GM21717 (cell line): ENCODE measurements around the gene OR4C5.
"Not testable (repeated sequence)": the region's sequence is repeated elsewhere in the genome, so short reads cannot be mapped to it uniquely, and the experiment has no call there.

Experiments
- ATAC-seq: cut with Tn5 transposase; IDR thresholded peaks from one replicate; pipeline ENCODE4 v1.9.1; 2021; ENCODE audit warnings: mild to moderate bottlenecking, moderate library complexity; ENCODE audit not compliant: unreplicated experiment

The OR4C5 gene

DNA sequence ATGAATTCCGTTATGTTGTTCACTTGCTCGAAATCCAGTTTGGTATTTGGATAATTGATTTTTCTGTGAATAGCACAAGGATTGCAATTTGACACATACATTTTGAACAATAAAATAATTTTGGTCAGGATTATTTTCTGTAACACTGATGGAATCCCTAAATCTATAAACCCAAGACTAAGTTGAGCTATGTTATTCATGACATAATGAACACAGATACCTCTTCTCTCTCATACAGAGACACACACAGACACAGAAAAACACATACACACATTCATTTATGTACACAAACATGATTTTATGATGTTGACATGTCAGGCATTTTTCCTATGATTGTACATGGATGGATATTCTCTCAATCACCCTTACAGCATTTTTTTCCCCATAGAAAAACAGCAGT lies at the start of gene OR4C5:
TSS of gene OR4C5 (minus strand) at position 101 of the 400 bp plus-strand sequence. CDS start at position 101, 0 bp downstream.
- ATAC-seq = no peak

- ATAC-seq = no peak
These were observed 18.4 kb upstream of the OR4C5 start for GRCh38 chr11:48384670-48385069.

DNA sequence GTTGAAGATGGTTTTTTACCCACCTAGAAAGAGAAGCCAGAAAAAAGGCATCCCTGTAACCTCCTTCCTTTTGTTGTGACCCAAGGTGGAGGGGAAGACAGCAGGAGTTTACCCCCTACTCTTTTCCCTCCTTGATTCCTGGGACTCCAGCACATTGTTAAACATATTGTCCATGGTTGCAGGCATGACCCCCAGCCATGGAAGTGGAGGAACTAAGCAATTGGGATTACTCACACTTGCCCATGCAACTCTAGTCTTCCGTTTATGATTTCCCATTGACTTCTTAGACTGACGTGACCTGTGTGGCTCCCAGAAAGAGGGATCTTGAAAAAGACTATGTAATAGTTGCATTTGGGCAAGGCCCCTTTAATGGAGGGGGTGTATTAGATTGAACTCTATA lies 17.9 kb upstream of the OR4C5 start:
- ATAC-seq = not testable (repeated sequence)

DNA sequence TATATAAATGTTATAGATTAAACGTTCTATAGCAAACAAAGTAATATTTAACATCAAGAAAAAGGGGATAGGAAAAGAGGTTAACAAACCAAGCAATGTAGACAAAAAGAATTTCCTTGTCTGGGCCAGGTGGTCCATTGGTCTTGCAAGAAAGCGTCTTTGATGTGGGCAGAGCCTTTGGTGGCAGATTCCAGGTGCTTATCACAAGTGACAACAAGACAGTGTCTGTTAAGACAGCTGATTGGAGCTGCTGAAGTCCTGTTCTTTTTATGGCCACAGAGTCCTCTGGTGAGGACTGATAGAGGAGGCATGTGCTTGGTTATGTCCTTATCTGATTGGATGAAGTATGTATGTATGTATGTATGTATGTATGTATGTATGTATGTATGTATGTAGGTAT lies 5.0 kb downstream of the OR4C5 start:
- not testable (repeated sequence) for ATAC-seq

- ATAC-seq = no peak
These were observed 11.6 kb downstream of the OR4C5 start for GRCh38 chr11:48354677-48355076.

DNA sequence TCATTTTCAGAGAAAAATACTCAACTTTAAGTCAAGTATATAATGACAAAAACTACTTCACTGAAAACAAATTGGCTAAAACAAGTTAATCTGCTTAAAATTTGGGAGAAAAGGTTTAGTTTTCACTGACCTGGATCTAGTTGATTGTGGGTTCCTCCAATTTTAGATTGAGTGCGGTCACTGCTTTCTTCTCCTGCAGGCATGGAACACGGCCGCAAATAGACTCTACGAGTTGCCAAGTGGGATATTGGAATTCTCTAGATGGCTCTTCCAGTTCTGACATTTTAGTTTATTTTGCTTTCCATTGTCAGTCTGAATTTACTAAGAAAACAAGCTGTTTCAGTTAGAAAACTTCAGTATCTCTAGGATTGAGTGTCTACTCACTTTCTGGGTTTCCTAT lies 12.3 kb downstream of the OR4C5 start:
- ATAC-seq = no peak

- not testable (repeated sequence) for ATAC-seq
These were observed 20.0 kb downstream of the OR4C5 start for GRCh38 chr11:48346286-48346685.

GRCh38 chr11:48342505-48342904 lies 23.8 kb downstream of the OR4C5 start:
- ATAC-seq = not testable (repeated sequence)

DNA sequence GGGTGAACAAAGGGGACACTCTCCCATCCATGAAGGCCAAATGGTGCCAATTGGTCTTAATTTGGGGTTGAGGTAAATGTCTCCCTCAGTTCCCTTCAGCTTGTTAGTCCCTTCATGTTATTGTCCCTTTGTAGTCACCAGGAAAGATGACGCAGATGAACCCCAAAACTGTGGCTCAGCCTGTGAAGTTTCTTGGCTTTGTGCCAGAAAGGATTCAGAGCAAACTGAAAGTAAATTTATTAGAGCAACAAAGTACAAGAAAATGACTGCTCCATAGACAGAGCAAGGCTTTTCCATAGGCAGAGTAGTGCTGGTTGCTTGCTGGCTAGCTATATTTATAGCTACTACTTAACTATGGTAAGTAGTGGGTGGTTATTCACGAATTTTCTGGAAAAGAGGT lies 24.8 kb downstream of the OR4C5 start:
- ATAC-seq = no peak

DNA sequence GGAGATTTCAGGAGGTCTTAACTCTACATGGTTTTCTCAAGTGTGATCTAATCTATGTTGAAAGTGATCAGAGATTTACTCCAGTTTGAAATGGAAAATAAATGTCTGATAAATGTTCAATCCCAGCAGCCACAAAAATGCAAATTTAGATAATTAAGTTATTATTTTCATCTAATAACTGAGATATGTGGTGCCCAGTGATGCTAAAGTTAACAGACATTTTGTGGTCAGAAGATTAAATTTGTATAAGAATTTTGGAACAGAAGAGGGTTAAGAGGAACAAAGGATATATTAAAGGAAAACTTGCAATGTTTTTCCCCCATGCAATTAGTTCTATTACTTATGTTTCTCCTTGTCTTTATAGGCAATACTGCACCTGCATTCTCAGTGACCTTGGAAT lies 41.6 kb downstream of the OR4C5 start, which contains the start of gene OR4C3:
TSS of gene OR4C3 (plus strand) at position 301 of the 400 bp plus-strand sequence. CDS start 102 bp downstream, outside the sequence.
- not testable (repeated sequence) for ATAC-seq

GRCh38 chr11:48319813-48320212 lies 46.5 kb downstream of the OR4C5 start:
- ATAC-seq = not testable (repeated sequence)
